GM19395 (cell line): ENCODE results near the gene STK10.

Source experiments
- ATAC-seq: cut with Tn5 transposase; IDR thresholded peaks from one replicate; pipeline ENCODE4 v1.9.1; 2021; ENCODE audit warnings: mild to moderate bottlenecking, moderate library complexity; ENCODE audit not compliant: unreplicated experiment

STK10 gene

GRCh38 chr5:171992305-171992704 is 195.7 kb downstream of the STK10 start:
- no peak for ATAC-seq
